NOMO-1 treated with DMSO at 0.1 percent for 48 hours (cell line): Measurements from ENCODE around the gene PAM.
"Not testable (repeated sequence)": the region's sequence is repeated elsewhere in the genome, so short reads cannot be mapped to it uniquely, and the experiment has no call there.

Source experiments
- DNase-seq: peaks from one replicate; lab custom pipeline; 2025; ENCODE audit not compliant: unreplicated experiment; lab: John Stamatoyannopoulos, UW

Gene PAM

DNA sequence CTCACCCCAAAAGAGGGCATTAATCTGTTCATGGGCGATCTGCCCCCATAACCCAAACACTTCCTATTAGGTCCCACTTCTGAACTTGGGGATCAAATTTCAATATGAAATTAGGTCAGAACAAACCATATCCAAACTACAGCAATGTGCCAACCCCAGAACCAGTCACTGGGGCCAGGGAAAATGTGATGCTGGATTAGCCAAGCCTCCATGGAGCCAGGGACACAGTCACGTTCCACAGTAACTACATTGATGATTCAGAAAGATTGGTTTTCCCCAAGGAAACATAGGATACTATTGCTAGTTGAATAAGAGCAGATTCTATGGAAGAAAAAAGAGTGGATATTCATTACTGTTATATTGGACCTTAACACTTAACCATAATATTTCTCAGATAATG lies 280.6 kb downstream of the PAM start:
- no peak for DNase-seq

DNA sequence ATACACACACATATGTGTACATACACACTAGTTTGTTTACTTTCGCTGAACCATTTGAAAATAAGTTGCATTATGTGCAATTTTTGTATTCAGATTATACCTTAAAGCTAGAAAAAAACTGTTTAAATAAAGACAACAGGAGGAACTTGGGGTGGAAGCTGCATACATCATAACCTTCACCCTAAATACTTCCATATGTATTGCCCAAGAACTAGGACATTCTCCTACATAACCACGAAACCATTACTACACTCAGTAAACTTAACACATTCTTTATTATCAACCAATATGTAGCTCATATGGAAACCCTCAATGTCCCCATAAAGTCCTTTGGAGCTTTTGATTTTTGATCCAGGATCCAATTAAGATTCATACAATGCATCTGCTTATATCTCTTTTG lies 281.5 kb downstream of the PAM start:
- DNase-seq = no peak

DNA sequence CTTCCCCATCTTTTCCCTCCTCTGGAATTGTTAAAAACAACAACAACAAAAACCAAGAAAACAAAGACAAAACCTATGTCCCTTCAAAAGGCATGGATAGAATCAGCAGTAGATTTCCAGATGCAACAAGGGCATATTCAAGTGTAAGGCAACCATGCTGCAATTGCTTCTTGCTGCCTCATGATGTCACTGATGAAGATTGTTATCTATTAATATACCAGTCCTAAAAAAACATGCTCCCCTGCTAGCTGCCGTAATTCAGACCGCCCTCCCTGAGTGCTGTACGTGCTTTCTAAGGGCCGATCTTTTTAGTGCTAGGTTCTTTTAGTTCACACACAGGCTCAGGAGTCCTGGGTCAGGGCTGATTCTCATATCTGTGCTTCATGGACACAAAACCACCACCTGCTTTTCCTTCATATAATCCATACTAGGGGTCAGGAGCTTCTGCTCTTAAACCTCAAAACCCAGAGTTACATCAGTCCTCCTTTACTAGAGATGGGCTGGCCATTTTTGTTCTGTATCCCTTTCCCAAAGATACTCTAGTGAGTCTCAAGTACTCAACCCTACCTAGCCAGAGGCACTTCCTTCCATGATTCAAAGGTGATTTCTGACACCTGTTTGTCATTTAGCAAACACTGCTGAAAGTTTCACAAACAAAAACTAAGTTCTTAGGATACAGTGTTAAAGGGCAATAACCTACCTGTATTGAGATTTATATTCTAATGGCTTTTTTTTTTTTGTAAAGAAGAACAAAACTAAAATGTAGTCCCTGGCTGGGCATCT lies 282.8 kb downstream of the PAM start:
- DNase-seq = no peak

DNA sequence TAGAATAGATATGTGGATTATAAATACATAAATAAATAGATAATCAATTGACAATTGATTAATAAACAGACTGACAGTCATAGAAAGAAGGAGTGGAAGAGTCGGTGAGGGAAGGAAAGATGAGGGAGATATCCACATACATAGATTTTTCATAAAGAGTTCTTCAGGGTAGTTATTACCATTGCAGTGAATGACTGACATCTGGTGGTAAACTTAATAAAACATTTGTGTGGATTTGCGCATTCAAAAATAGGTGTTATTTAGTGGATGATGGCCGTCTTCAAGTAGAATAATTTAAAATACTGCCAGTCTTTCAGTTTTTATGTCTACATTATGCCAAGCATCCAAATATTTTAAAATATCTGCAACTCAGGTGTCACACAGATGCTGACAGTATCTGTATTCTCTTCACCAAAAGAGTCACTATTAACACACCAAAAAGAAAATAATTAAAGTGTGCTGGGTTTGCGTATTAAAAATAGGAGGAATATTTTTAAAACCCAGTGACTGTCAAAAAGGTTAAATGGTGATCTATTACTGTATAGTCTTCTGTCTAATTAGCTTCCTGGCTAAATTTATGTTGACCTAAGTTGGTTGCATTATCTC lies 286.1 kb downstream of the PAM start:
- peak; percentile 42 for DNase-seq

DNA sequence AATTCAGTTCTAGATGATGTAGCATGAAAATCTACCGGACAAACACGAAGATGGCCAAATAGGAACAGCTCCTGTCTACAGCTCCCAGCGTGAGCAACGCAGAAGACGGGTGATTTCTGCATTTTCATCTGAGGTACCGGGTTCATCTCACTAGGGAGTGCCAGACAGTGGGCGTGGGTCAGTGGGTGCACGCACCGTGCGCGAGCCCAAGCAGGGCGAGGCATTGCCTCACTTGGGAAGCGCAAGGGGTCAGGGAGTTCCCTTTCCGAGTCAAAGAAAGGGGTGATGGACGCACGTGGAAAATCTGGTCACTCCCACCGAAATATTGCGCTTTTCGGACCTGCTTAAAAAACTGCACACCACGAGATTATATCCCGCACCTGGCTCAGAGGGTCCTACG lies 291.6 kb downstream of the PAM start:
- DNase-seq = not testable (repeated sequence)

DNA sequence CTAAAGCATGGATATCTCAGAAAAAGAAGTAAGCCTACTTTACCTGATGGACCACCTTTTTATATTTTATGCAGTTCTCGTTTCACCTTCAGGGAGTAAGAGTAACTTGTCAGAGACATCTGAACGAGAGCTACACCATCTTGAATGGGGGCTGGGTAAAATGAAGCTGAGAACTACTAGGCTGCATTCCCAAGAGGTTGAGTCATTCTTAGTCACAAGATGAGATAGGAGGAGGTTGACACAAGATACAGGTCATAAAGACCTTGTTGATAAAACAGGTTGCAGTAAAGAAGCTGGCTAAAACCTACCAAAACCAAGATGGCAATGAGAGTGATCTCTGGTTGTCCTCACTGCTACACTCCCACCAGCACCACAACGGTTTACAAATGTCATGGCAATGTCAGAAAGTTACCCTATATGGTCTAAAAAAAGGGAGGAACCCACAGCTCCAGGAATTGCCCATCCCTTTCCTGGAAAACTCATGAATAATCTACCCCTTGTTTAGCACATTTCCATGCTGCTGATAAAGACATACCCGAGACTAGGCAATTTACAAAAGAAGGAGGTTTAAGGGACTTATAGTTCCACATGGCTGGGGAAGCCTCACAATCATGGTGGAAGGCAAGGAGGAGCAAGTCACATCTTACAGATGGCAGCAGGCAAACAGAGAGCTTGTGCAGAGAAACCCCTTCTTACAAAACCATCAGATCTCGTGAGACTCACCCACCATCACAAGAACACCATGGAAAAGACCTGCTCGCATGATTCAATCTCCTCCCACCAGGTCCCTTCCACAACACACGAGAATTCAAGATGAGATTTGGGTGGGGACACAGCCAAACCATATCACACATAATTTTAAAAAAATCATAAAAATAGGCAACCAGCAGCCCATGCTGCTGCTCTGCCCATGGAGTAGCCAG lies 302.4 kb downstream of the PAM start:
- DNase-seq = no peak

DNA sequence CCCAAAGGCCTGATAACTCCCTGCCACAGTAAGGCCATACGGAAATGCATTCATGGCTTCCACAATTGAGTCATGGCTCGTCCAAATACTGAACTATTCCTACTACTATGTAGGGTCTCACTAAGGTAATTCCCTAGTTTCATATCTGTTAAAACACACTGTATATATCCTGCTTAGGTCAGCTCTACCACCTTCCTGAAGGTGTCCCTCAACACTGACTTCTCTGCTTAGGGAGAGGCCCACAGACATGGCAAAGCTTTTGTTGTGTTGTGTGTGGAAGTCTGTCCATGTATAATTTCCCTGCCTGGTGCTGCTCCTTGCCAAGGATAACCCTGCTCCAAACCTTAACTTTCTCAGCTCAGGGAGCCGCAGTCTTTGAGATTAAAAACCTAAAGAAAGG lies 304.4 kb downstream of the PAM start:
- no peak for DNase-seq

DNA sequence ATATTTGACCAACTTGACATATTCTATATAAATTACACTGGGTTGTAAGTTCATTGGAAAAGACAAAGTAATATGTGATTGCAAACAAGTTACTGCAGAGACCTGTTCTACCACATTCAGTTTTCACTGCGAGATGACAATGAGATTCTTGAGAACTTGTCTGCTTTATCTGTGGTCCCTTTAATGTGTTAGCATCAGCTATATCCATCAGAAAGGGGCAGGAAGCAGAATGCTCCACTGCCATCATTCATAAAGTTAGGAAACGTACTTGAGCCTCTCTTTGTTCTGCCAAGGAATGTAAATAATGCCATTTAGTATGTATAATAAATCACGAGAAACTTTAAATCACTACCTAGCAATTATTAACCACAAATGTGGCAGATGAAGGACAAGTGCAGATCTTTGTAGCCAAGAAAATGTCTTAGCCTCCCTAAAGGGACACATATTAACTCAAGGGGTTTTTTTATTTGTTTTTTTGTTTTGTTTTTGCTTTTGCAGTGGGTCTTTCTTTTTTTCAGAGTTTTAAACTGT lies 305.4 kb downstream of the PAM start:
- DNase-seq = no peak

DNA sequence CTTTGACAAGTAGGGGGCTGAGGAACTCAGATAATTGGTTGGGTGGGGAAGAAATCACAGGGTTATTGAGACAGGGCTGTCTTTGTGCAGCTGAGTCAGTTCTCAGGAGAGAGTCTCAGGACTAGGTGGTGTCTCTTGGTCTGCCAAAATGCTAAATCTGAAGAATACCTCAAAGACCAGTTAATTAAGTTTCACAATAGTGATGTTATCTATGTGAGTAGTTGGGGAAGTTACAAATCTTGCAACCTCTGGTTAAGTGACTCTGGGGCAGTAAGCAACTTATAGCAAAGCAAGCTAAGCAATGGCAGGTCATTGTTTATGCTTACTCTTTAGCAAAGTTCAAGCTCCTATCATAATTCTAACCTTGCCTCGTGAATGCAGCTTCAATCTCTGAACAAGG lies 311.2 kb downstream of the PAM start:
- peak; percentile 84 for DNase-seq

DNA sequence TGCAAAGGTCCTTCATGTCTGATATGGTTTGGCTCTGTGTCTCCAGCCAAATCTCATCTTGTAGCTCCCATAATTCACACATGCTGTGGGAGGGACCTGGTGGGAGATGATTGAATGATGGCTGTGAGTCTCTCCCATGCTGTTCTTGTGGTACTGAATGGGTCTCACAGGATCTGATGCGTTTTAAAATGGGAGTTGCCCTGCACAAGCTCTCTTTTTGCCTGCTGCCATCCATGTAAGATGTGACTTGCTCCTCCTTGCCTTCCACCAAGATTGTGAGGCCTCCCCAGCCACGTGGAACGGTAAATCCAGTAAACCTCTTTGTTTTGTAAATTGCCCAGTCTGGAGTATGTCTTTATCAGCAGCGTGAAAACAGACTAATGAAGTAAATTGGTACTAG lies 318.4 kb downstream of the PAM start:
- not testable (repeated sequence) for DNase-seq

DNA sequence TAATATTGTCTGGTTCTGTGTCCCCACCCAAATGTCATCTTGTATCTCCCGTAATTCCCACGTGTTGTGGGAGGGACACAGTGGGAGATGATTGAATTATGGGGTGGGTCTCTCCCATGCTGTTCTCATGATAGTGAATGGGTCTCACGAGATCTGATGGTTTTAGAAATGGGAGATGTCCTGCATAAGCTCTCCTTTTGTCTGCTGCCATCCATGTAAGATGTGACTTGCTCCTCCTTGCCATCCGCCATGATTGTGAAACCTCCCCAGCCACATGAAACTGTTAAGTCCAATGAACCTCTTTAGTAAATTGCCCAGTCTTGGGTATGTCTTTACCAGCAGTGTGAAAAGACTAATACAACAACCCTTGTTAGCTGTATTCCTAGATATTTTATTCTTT lies 320.3 kb downstream of the PAM start:
- no peak for DNase-seq
